HepG2 (cell line): ENCODE results near the gene CDH13. TPM values are rescaled to one million over a fixed set of nuclear protein-coding genes. Genes with fewer than 3 reads are reported as not detected.

Source experiments
- ATAC-seq: fragments of 200-7000 bp; cut with Tn5 transposase; 3 replicates; pipeline ENCODE4 v1.9.1; 2020; ENCODE audit warnings: mild to moderate bottlenecking, moderate library complexity
- BruUV-seq: library from RNA; stranded (reverse); fragments of 400-500 nt; replicated peaks from 2 replicates; lab custom pipeline; 2021; lab: Mats Ljungman, UMichigan
- CTCF ChIA-PET: fragments of 300-600 bp; formaldehyde crosslinking; extraction: SDS; loops from one replicate; lab custom pipeline; 2021; ENCODE audit warnings: low total read pairs, inconsistent platforms, low intra/inter-chr PET ratio; lab: Yijun Ruan, JAX
- POLR2A ChIA-PET: fragments of 350-600 bp; sonication (Branson Sonifier 250); formaldehyde crosslinking; loops from one replicate; lab custom pipeline; 2020; ENCODE audit warnings: antibody characterized with exemption, inconsistent platforms; lab: Yijun Ruan, JAX
- DNase-seq: peaks from one replicate; pipeline ENCODE4 v3.0.0-alpha.2; 2015; ENCODE audit warnings: low spot score
- FAIRE-seq: peaks from 3 replicates; lab custom pipeline; 2011; peaks lifted over from hg19 to GRCh38; lab: Jason Lieb, UNC
- H2AFZ ChIP-seq: one replicate; pipeline ENCODE4 v1.6.1; 2011; ENCODE audit warnings: low read length, inconsistent platforms
- H3K27ac ChIP-seq: fragments of 300-600 bp; 3 replicates; pipeline ENCODE4 v1.8.0; 2011; ENCODE audit warnings: mixed run types, mild to moderate bottlenecking, mixed read lengths, low read length, inconsistent platforms; ENCODE audit not compliant: insufficient read depth; ENCODE audit errors: extremely low read length
- H3K27me3 ChIP-seq, 2 experiments: fragments of 200-600 bp in 1 of 2; 2 replicates in 1 of 2; 3 replicates in 1 of 2; pipeline versions ENCODE4 v1.6.0 to v1.8.0; 2011; ENCODE audit warnings: low read length in 2 of 2, mild to moderate bottlenecking in 2 of 2, moderate library complexity in 2 of 2, inconsistent platforms in 1 of 2; ENCODE audit not compliant: insufficient read depth in 2 of 2, control insufficient read depth in 1 of 2
- H3K36me3 ChIP-seq, 2 experiments: fragments of 200-600 bp in 1 of 2; replicated peaks in 1 of 2; 2 replicates in 1 of 2; 3 replicates in 1 of 2; pipeline versions ENCODE4 v1.5.1 to v1.8.0; 2011; ENCODE audit warnings: low read length in 2 of 2, inconsistent platforms in 1 of 2; ENCODE audit not compliant: insufficient read depth in 2 of 2, control insufficient read depth in 1 of 2
- H3K4me1 ChIP-seq: 2 replicates; pipeline ENCODE4 v1.5.1; 2012; ENCODE audit warnings: low read length, inconsistent platforms; ENCODE audit not compliant: insufficient read depth
- H3K4me2 ChIP-seq: 2 replicates; pipeline ENCODE4 v1.6.0; 2011; ENCODE audit warnings: low read depth, low read length, inconsistent platforms
- H3K4me3 ChIP-seq, 3 experiments: fragments of 200-600 bp in 1 of 3; sonication (generic), shearing (Covaris generic) in 1 of 3; replicated peaks in 1 of 3; 2 replicates each; pipeline ENCODE4 v1.5.1; 2011 to 2016; ENCODE audit warnings: low read length in 3 of 3, inconsistent platforms in 2 of 3, low read depth in 2 of 3, mild to moderate bottlenecking in 2 of 3, control low read depth in 1 of 3, mixed read lengths in 1 of 3; ENCODE audit not compliant: insufficient read depth in 1 of 3
- H3K79me2 ChIP-seq: one replicate; pipeline ENCODE4 v1.6.1; 2011; ENCODE audit warnings: low read length, inconsistent platforms; ENCODE audit not compliant: insufficient read depth
- H3K9ac ChIP-seq: 2 replicates; pipeline ENCODE4 v1.6.0; 2011; ENCODE audit warnings: mild to moderate bottlenecking, low read depth, low read length, inconsistent platforms; ENCODE audit not compliant: insufficient read depth
- H3K9me3 ChIP-seq: 2 replicates; pipeline ENCODE4 v1.5.1; 2012; ENCODE audit warnings: mild to moderate bottlenecking, low read length
- H4K20me1 ChIP-seq: 2 replicates; pipeline ENCODE4 v1.6.0; 2011; ENCODE audit warnings: inconsistent platforms, mild to moderate bottlenecking, low read length, moderate library complexity; ENCODE audit not compliant: insufficient read depth
- CCDC6 ChIP-seq: sonication (generic); formaldehyde crosslinking; IDR thresholded peaks from 2 replicates; pipeline ENCODE4 v1.8.1; 2022; ENCODE audit warnings: mild to moderate bottlenecking, missing genetic modification reagents, moderate library complexity
- GATAD1 ChIP-seq: IDR thresholded peaks from 2 replicates; pipeline ENCODE4 v1.6.1; 2016; ENCODE audit warnings: missing genetic modification reagents, missing compliant biosample characterization
- KDM3A ChIP-seq: IDR thresholded peaks from 2 replicates; pipeline ENCODE4 v1.6.1; 2018; ENCODE audit warnings: low read depth, missing compliant biosample characterization
- MAF1 ChIP-seq: sonication (generic); formaldehyde crosslinking; IDR thresholded peaks from 2 replicates; pipeline ENCODE4 v1.5.0; 2020; ENCODE audit warnings: missing genetic modification reagents, borderline replicate concordance
- MXI1 ChIP-seq: IDR thresholded peaks from 3 replicates; pipeline ENCODE4 v1.6.1; 2012; ENCODE audit warnings: low read depth, low read length, inconsistent platforms, borderline replicate concordance
- MYPOP ChIP-seq: sonication (generic); formaldehyde crosslinking; IDR thresholded peaks from 2 replicates; pipeline ENCODE4 v1.8.1; 2023; ENCODE audit warnings: mild to moderate bottlenecking, moderate library complexity, missing genetic modification reagents
- NCOA5 ChIP-seq: sonication (generic); formaldehyde crosslinking; IDR thresholded peaks from 2 replicates; pipeline ENCODE4 v1.4.0; 2020; ENCODE audit warnings: missing genetic modification reagents
- NFE2L2 ChIP-seq: fragments of 150-350 bp; IDR thresholded peaks from 2 replicates; pipeline ENCODE4 v1.6.1; 2014; ENCODE audit warnings: low read length
- NR2F1 ChIP-seq, 2 experiments: fragments of 450-650 bp in 1 of 2; formaldehyde crosslinking in 1 of 2; IDR thresholded peaks; 2 replicates each; pipeline versions ENCODE4 v1.5.0 to v1.6.1; 2016 to 2020; ENCODE audit warnings: mild to moderate bottlenecking in 1 of 2, missing compliant biosample characterization in 1 of 2, missing genetic modification reagents in 1 of 2, moderate library complexity in 1 of 2
- TBP ChIP-seq: sonication (generic); formaldehyde crosslinking; IDR thresholded peaks from 2 replicates; pipeline ENCODE4 v1.5.0; 2020; ENCODE audit warnings: missing genetic modification reagents
- YEATS2 ChIP-seq: sonication (generic); formaldehyde crosslinking; IDR thresholded peaks from 2 replicates; pipeline ENCODE4 v1.4.0; 2020; ENCODE audit warnings: missing genetic modification reagents, borderline replicate concordance
- ZBTB10 ChIP-seq: sonication (generic); formaldehyde crosslinking; IDR thresholded peaks from 2 replicates; pipeline ENCODE4 v1.4.0; 2020; ENCODE audit warnings: missing genetic modification reagents, borderline replicate concordance
- ZBTB8A ChIP-seq: sonication (generic); formaldehyde crosslinking; IDR thresholded peaks from 2 replicates; pipeline ENCODE4 v1.4.0; 2020; ENCODE audit warnings: mild to moderate bottlenecking, low read depth, missing genetic modification reagents, borderline replicate concordance
- ZNF274 ChIP-seq: sonication (generic); formaldehyde crosslinking; IDR thresholded peaks from 2 replicates; pipeline ENCODE4 v1.5.1; 2020; ENCODE audit warnings: mild to moderate bottlenecking, missing genetic modification reagents
- ZNF747 ChIP-seq: sonication (generic); formaldehyde crosslinking; IDR thresholded peaks from 2 replicates; pipeline ENCODE4 v1.8.1; 2023; ENCODE audit warnings: missing genetic modification reagents, mild to moderate bottlenecking, borderline replicate concordance
- ZSCAN21 ChIP-seq: sonication (generic); formaldehyde crosslinking; IDR thresholded peaks from 2 replicates; pipeline ENCODE4 v1.8.0; 2022; ENCODE audit warnings: mild to moderate bottlenecking, missing genetic modification reagents, moderate library complexity, borderline replicate concordance
- WGBS: methylation state at CpG from one replicate; pipeline ENCODE4 v1.1.6; 2017; ENCODE audit warnings: low lambda C conversion rate; 5-methylcytosine and 5-hydroxymethylcytosine counted together
- in situ Hi-C: cut with HindIII; loops from 2 replicates; pipeline ENCODE4 v1.10.0; 2017; ENCODE audit warnings: low pct_unique_long_range_greater_than_20kb; ENCODE audit not compliant: extremely low pct_ligation_motif_present
- intact Hi-C: fragments of 100-400 bp; cut with micrococcal nuclease; formaldehyde crosslinking; loops from one replicate; pipeline ENCODE4 v1.10.0; 2022; ENCODE audit not compliant: unreplicated experiment
- polyA plus RNA-seq, 8 experiments: library from polyadenylated mRNA; depleted of rRNA in 3 of 8; stranded (reverse) in 7 of 8; unstranded in 1 of 8; fragments of >200 nt; fragmentation: Illumina TruSeq in 4 of 8; extraction: Trizol in 4 of 8; gene quantifications; 2 replicates each; pipeline versions ENCODE4 v1.2.1 to v1.2.3, GENCODE V29; 2011 to 2016; ENCODE audit warnings: low read depth in 4 of 8, missing spikeins in 1 of 8, mixed read lengths in 1 of 8; ENCODE audit not compliant: insufficient read depth in 1 of 8
- total RNA-seq, 5 experiments: library from RNA; depleted of rRNA; stranded (reverse); fragments of >200 nt; fragmentation: Illumina TruSeq; extraction: Trizol; gene quantifications; 2 replicates each; pipeline ENCODE4 v1.2.3, GENCODE V29; 2016; ENCODE audit warnings: low read depth in 1 of 5

The CDH13 gene
- total and polyA plus RNA-seq, 2 of the 13 experiments (the other 11 are each of a cell fraction or from before 2014, with no cell fraction given) = not detected

- no peak overlapping the region for H3K27ac ChIP-seq
- peaks cover 0 to 5% of the 10 kb centered on the region in 2 experiments; a peak in 2 of 5 replicates for H3K27me3 ChIP-seq
- H2AFZ ChIP-seq = no peak overlapping the region
- H3K4me3 ChIP-seq = no peak overlapping the region
- H3K4me2 ChIP-seq = no peak overlapping the region
- H3K9me3 ChIP-seq = no peaks in the 10 kb centered on the region
- no peaks in the 10 kb centered on the region for H3K79me2 ChIP-seq
- no peak for DNase-seq
- TF ChIP-seq ZNF747 = no peak
- TF ChIP-seq MYPOP (CRISPR knock-in tag) = no peak
- no peak for TF ChIP-seq NFE2L2
- no peak for TF ChIP-seq NR2F1 (CRISPR knock-in tag; IDR thresholded peaks at IDR 0.05)
- TF ChIP-seq NCOA5 (CRISPR knock-in tag) = no peak
- TF ChIP-seq ZSCAN21 = no peak
- no peak for TF ChIP-seq YEATS2
- no peak for TF ChIP-seq GATAD1
- no peak for TF ChIP-seq KDM3A (CRISPR knock-in tag)
- CTCF ChIA-PET = no interaction called here
- H3K9ac ChIP-seq = no peak overlapping the region
- no peaks in the 10 kb centered on the region for H4K20me1 ChIP-seq
- in situ Hi-C loops = no loop called here
- no peaks in the 10 kb centered on the region for H3K36me3 ChIP-seq
- no peak for ATAC-seq
- 17% methylated on average over 4 of the region's 4 CpGs for WGBS
- FAIRE-seq = no peak
- BruUV-seq = no TSS peak
- intact Hi-C loops = no loop called here
- H3K4me1 ChIP-seq = no peaks in the 10 kb centered on the region
- POLR2A ChIA-PET = no interaction called here
Observed at GRCh38 chr16:82713778-82714177, 87.0 kb downstream of the CDH13 start.

GRCh38 chr16:82715160-82715559 lies 88.4 kb downstream of the CDH13 start:
- intact Hi-C loops = no loop called here
- no peak for DNase-seq
- CTCF ChIA-PET = no interaction called here
- TF ChIP-seq ZNF274 (CRISPR knock-in tag) (no peak), MXI1 (no peak), CCDC6 (CRISPR knock-in tag) (no peak), TBP (CRISPR knock-in tag) (no peak), MAF1 (CRISPR knock-in tag) (no peak), ZBTB10 (CRISPR knock-in tag) (no peak), ZBTB8A (no peak)

More at GRCh38 chr16:82715160-82715559, 88.4 kb downstream of the CDH13 start:
- H3K27ac ChIP-seq = no peak overlapping the region
- H2AFZ ChIP-seq = no peak overlapping the region
- 27% methylated on average over 8 of the region's 8 CpGs for WGBS
- FAIRE-seq = no peak
- peaks cover 0 to 5% of the 10 kb centered on the region in 2 experiments; a peak in 2 of 5 replicates for H3K27me3 ChIP-seq
- in situ Hi-C loops = no loop called here
- POLR2A ChIA-PET = no interaction called here
- H3K4me3 ChIP-seq = no peak overlapping the region
- H3K4me2 ChIP-seq = no peak overlapping the region
- no peaks in the 10 kb centered on the region for H3K36me3 ChIP-seq
- no peak for ATAC-seq
- H3K79me2 ChIP-seq = no peaks in the 10 kb centered on the region
- H3K4me1 ChIP-seq = no peaks in the 10 kb centered on the region
- BruUV-seq = no TSS peak
- H4K20me1 ChIP-seq = no peaks in the 10 kb centered on the region
- no peaks in the 10 kb centered on the region for H3K9me3 ChIP-seq
- no peak overlapping the region for H3K9ac ChIP-seq
